22Rv1 (cell line): ENCODE measurements around the gene LSM7.

ENCODE experiments used
- ZFX ChIP-seq: fragments of 450-650 bp; IDR thresholded peaks from 2 replicates; pipeline ENCODE4 v1.6.1; 2017; ENCODE audit warnings: antibody characterized with exemption, borderline replicate concordance
- TF ChIP-seq, protein P1 (sequence below): fragments of 450-650 bp; IDR thresholded peaks from 2 replicates; pipeline ENCODE4 v1.5.1; 2017; ENCODE audit warnings: mild to moderate bottlenecking

DNA sequence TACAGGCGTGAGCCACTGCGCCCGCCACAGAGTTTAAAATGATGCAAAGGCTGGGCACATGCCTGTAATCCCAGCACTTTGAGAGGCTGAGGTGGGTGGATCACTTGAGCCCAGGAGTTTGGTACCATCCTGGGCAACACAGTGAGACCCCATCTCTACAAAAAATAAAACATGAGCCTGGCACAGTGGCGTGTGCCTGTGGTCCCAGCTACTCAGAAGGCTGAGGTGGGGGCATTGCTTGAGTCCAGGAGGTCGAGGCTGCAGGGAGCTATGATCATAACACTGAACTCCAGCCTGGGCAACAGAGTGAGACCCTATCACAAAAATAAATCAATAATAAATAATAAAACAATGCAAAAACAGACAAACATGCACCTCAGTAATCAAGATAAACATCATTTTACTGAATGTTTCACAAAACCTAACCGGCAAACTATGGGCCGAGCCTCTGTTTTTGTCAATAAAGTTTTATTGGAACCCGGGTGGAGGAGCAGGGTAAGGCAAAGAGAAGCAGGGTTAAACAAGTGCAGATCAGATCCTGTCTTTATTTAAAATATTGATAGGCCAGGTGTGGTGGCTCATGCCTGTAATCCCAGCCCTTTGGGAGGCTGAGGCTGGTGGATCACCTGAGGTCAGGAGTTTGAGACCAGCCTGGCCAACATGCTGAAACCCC lies 44.4 kb downstream of the LSM7 start:
- TF ChIP-seq, protein P1, sequence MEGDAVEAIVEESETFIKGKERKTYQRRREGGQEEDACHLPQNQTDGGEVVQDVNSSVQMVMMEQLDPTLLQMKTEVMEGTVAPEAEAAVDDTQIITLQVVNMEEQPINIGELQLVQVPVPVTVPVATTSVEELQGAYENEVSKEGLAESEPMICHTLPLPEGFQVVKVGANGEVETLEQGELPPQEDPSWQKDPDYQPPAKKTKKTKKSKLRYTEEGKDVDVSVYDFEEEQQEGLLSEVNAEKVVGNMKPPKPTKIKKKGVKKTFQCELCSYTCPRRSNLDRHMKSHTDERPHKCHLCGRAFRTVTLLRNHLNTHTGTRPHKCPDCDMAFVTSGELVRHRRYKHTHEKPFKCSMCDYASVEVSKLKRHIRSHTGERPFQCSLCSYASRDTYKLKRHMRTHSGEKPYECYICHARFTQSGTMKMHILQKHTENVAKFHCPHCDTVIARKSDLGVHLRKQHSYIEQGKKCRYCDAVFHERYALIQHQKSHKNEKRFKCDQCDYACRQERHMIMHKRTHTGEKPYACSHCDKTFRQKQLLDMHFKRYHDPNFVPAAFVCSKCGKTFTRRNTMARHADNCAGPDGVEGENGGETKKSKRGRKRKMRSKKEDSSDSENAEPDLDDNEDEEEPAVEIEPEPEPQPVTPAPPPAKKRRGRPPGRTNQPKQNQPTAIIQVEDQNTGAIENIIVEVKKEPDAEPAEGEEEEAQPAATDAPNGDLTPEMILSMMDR = no peak
- TF ChIP-seq ZFX = no peak
